ENCODE data around the gene ERGIC2. TPM values are rescaled to one million over a fixed set of nuclear protein-coding genes. Genes with fewer than 3 reads are reported as not detected.

The ERGIC2 gene
- total and polyA plus RNA-seq, 10 of the 15 experiments (the other 5 are each of a cell fraction or from before 2014, with no cell fraction given), result 26.1 to 181 (median 83.9) TPM

DNA sequence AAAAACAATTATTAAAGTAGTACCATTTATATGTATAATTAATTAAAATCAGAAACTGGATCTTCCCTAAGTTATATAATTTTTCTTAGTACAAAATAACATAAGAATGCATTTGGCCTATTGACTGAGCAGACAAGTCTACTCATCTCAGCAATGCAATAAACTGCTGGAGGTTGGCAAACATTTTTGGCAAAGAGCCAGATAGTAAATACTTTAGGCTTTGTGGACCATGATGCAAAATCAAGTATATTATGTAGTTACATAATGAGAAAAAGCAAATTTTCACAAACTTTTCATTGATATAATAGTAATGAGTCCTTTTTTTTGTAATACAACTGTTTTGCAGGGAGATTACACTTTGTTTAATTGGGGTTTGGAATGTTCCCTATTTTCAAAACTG is 30.9 kb downstream of the ERGIC2 start:
- FAIRE-seq, result no peak
- H3K9ac ChIP-seq (ENCODE audit: control insufficient read depth, insufficient read depth, low read length), result no peak overlapping the region

More for the DNA sequence above, 30.9 kb downstream of the ERGIC2 start:
- RAD21 ChIA-PET (ENCODE audit: unreplicated experiment), result no interaction called here
- peak; percentile 39 for TF ChIP-seq SMAD1 (IDR thresholded peaks at IDR 0.05; ENCODE audit: low read depth, partially characterized antibody)
- TF ChIP-seq, protein P1, sequence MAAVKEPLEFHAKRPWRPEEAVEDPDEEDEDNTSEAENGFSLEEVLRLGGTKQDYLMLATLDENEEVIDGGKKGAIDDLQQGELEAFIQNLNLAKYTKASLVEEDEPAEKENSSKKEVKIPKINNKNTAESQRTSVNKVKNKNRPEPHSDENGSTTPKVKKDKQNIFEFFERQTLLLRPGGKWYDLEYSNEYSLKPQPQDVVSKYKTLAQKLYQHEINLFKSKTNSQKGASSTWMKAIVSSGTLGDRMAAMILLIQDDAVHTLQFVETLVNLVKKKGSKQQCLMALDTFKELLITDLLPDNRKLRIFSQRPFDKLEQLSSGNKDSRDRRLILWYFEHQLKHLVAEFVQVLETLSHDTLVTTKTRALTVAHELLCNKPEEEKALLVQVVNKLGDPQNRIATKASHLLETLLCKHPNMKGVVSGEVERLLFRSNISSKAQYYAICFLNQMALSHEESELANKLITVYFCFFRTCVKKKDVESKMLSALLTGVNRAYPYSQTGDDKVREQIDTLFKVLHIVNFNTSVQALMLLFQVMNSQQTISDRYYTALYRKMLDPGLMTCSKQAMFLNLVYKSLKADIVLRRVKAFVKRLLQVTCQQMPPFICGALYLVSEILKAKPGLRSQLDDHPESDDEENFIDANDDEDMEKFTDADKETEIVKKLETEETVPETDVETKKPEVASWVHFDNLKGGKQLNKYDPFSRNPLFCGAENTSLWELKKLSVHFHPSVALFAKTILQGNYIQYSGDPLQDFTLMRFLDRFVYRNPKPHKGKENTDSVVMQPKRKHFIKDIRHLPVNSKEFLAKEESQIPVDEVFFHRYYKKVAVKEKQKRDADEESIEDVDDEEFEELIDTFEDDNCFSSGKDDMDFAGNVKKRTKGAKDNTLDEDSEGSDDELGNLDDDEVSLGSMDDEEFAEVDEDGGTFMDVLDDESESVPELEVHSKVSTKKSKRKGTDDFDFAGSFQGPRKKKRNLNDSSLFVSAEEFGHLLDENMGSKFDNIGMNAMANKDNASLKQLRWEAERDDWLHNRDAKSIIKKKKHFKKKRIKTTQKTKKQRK (IDR thresholded peaks at IDR 0.05; ENCODE audit: low read depth, low read length), result no peak
- H3K9me3 ChIP-seq (replicated peaks; ENCODE audit: control insufficient read depth, insufficient read depth, low read length), result no peaks in the 10 kb centered on the region
- ATAC-seq, result no peak
- H3K36me3 ChIP-seq (ENCODE audit: control insufficient read depth in 2 of 2, insufficient read depth in 2 of 2, low read length in 1 of 2), result peaks cover 0 to 11% of the 10 kb centered on the region in 2 experiments; a peak in 1 of 4 replicates
- no peak overlapping the region for H3K27ac ChIP-seq (ENCODE audit: control insufficient read depth, insufficient read depth)
- intact Hi-C loops (cut with micrococcal nuclease; ENCODE audit: unreplicated experiment), result no loop called here
- no TSS peak for BruUV-seq (replicated peaks)
- in situ Hi-C loops (cut with MboI), result no loop called here
- SMC1A ChIA-PET (ENCODE audit: uncharacterized antibody, unreplicated experiment), result no interaction called here
- no peak overlapping the region for H3K4me3 ChIP-seq
- H3K4me2 ChIP-seq (ENCODE audit: control insufficient read depth, insufficient read depth), result no peak overlapping the region
- no peaks in the 10 kb centered on the region for H3K79me2 ChIP-seq (ENCODE audit: control insufficient read depth, insufficient read depth, low read length)
- no peak for DNase-seq (ENCODE audit: low read depth, low spot score)
- H3K4me1 ChIP-seq (ENCODE audit: control insufficient read depth, insufficient read depth, low read length), result no peaks in the 10 kb centered on the region
- POLR2A ChIA-PET, result no interaction called here
- CTCF ChIA-PET, result no interaction called here
- no peak overlapping the region for H2AFZ ChIP-seq (ENCODE audit: control insufficient read depth, low read depth, low read length)
- no peaks in the 10 kb centered on the region for H4K20me1 ChIP-seq (ENCODE audit: control insufficient read depth, insufficient read depth)
- H3K27me3 ChIP-seq (replicated peaks in 1 of 2; ENCODE audit: control insufficient read depth in 2 of 2, insufficient read depth in 2 of 2, low read length in 1 of 2), result no peaks in the 10 kb centered on the region

All from GM12878 (cell line).